Neural cell (in vitro differentiated cells): ENCODE data around the gene RYR1.

Experiments
- EZH2 ChIP-seq: fragments of 200-600, 300-800 bp; shearing (Covaris generic), sonication (generic); IDR thresholded peaks from 2 replicates; pipeline ENCODE4 v1.6.1; 2014; ENCODE audit warnings: antibody characterized with exemption, low read length, borderline replicate concordance, mild to moderate bottlenecking; ENCODE audit not compliant: insufficient read depth, poor library complexity, severe bottlenecking
- MXI1 ChIP-seq: fragments of 450-650 bp; conservative IDR thresholded peaks from 2 replicates; pipeline ENCODE4 v1.6.1; 2014; ENCODE audit warnings: antibody characterized with exemption, mild to moderate bottlenecking; ENCODE audit not compliant: poor library complexity, severe bottlenecking
- POLR2AphosphoS5 ChIP-seq: IDR thresholded peaks from 2 replicates; pipeline ENCODE4 v1.6.1; 2012
- TF ChIP-seq, protein P1 (sequence below): fragments of 450-650 bp; IDR thresholded peaks from 2 replicates; pipeline ENCODE4 v1.5.1; 2014; ENCODE audit warnings: antibody characterized with exemption, mild to moderate bottlenecking, moderate library complexity; ENCODE audit not compliant: poor library complexity, severe bottlenecking

- TF ChIP-seq POLR2AphosphoS5 (no peak), MXI1 (no peak), EZH2 (no peak)
- TF ChIP-seq, protein P1, sequence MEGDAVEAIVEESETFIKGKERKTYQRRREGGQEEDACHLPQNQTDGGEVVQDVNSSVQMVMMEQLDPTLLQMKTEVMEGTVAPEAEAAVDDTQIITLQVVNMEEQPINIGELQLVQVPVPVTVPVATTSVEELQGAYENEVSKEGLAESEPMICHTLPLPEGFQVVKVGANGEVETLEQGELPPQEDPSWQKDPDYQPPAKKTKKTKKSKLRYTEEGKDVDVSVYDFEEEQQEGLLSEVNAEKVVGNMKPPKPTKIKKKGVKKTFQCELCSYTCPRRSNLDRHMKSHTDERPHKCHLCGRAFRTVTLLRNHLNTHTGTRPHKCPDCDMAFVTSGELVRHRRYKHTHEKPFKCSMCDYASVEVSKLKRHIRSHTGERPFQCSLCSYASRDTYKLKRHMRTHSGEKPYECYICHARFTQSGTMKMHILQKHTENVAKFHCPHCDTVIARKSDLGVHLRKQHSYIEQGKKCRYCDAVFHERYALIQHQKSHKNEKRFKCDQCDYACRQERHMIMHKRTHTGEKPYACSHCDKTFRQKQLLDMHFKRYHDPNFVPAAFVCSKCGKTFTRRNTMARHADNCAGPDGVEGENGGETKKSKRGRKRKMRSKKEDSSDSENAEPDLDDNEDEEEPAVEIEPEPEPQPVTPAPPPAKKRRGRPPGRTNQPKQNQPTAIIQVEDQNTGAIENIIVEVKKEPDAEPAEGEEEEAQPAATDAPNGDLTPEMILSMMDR: no peak
Observed at GRCh38 chr19:38484747-38485146, 51.3 kb downstream of the RYR1 start.
